T follicular helper cell (primary cell): ENCODE data around the gene ZNF524.

Experiments used
- DNase-seq: peaks from one replicate; pipeline ENCODE4 v3.0.0-alpha.2; 2020; ENCODE audit warnings: low read depth

Gene ZNF524

DNA sequence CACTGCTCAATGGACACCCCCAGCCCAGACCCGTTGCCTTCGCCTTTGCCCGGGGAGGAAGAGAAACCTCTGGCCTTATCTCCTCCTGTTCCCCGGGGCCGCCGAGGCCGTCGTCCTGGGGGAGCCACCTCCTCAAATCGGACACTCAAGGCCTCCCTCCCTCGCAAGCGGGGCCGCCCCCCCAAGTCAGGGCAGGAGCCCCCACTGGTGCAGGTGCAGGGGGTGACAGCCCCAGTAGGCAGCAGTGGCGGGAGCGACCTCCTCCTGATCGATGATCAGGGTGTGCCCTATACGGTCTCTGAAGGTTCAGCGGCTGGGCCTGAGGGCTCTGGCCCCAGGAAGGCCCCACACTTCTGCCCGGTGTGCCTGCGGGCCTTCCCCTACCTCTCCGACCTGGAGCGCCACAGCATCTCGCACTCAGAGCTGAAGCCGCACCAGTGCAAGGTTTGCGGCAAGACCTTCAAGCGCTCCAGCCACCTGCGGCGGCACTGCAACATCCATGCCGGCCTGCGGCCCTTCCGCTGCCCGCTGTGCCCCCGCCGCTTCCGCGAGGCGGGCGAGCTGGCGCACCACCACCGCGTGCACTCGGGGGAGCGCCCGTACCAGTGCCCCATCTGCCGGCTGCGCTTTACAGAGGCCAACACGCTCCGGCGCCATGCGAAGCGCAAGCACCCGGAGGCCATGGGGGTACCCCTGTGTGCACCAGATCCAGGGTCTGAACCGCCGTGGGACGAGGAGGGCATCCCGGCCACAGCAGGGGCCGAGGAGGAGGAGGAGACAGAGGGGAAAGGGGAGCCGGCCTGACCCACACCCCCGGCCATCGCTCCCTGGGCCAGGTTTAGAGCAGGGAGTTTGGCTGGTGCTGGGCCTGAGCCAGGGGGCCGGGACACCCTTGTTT is 2.3 kb downstream of the ZNF524 start:
- DNase-seq, result no peak

DNA sequence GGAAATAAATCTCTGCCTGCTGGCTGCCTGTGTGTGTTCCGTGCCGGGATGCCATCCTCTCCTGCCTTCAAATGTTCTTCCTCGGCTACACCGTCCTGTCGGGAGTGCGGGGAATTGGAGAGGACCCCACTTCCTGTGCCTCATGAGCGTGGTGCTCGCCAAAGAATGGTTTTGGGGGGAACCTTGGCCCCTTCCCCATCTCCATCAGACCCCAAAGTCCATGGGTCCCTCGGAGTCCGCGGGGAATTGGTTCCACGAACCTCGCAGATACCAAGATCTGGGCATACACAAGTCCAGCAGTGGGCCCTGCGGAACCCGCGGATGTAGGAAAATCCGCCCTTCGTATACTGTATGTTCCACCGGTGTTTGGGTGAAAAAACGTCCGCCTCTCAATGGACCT is 3.0 kb downstream of the ZNF524 start:
- no peak for DNase-seq

DNA sequence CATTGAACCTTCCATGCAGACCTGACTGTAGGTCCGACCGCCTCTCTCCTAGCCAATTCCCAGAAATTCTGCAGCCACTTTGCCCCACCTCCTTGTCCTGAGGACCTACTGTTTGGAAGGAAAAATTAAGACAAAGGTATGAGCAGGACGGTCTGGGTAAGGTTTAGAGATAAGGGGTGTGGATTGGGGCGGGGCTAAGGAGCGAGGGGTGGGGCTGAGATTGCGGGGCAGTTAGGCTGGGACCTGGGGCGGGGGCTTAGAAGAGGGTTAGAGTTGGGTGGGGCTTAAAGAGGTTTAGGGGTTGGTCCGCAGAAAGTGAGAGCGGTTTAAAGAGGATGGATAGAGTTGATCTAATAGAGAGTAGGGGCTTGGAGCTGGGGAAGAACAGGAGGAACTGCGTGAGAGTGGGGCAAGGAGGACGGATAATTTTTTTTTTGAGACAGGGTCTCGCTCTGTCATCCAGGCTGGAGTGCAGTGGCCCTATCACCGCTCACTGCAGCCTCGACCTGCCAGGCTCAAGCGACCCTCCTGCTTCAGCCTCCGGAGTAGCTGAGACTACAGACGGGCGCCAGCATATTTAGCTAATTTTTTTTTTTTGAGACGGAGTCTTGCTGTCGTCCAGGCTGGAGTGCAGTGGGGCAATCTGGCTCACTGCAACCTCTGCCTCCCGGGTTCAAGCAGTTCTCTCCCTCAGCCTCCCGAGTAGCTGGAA is 3.6 kb downstream of the ZNF524 start:
- no peak for DNase-seq

DNA sequence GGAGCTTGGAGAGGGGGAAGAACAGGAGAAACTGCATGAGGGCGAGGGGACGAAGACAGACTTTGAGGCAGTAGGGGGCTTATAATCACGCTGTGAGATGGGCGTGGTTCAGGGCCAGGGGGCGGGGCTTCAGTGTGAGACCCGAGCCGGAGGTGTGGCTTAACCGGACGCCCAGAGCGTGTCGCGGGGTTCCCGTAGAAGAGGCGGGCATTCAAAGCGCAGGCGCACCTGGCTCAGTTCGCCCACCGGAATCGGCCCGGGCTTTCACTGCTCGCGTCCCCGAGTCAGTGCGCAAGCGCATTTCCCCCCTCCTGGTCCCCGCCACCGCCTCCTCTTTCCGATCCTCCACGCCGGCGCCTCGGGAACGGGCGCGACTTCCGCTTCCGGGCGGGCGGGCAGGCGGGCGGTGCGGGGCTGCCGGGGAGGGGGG is 5.1 kb downstream of the ZNF524 start:
- DNase-seq, result peak; percentile 96

DNA sequence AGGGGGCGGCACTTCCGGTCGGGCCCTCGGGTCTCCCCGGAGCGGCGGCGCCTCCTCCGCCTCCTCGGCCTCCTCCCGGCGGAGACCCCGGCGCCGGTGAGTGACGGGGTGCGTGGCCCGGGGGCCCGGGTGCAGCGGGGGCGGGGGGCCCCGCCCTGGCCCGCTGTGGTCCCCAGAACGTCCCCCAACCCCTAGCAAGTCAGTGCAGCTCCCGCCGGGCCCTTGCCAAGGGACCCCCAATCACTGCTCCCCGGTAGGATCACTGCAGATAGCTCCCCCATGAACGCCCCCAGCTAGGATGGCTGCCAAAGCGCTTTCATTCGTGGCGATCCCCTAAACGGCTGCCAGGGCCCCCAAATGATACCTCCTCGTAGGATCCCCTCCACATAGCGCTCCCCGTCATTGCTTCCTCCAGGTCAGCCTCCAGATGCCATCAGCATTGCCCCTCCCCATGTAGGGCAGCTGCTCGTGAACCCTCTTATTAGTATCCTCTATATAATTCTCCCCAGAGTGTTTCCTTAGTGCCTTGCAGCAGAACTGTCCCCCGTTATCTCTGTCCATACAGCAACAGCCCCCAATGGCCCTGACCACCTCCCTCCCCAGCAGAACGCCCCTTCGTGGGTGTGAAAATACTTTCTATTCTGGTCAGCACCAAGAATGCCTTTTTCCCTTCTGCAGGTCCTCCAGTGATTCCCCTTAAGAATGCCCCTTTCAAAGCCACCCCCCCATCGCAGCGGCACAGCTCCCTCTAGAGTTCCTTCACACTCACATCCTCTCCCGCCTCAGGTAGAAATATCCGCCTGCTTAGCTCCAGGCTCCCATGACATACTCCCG is 5.8 kb downstream of the ZNF524 start, which contains the start of gene ZNF865:
Gene ZNF865 (plus strand): TSS at position 11 of the 834 bp plus-strand sequence. CDS start 7,972 bp downstream, outside the sequence.
- peak; percentile 58 for DNase-seq

DNA sequence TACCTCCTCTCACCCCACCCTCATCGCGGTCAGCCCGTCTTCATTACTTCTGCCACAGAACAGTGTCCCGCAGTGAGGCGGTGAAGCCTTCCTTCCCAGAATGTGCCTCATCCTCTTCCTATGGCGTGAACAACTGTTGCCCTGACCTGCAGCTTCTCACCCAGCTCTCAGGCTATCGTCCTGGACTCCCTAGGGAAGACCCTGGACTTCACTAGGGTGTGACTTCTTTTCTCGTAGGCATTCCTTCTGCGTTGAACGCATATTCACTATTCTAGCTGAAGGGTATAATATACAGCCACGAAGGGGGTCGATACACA is 6.3 kb downstream of the ZNF524 start:
- no peak for DNase-seq

DNA sequence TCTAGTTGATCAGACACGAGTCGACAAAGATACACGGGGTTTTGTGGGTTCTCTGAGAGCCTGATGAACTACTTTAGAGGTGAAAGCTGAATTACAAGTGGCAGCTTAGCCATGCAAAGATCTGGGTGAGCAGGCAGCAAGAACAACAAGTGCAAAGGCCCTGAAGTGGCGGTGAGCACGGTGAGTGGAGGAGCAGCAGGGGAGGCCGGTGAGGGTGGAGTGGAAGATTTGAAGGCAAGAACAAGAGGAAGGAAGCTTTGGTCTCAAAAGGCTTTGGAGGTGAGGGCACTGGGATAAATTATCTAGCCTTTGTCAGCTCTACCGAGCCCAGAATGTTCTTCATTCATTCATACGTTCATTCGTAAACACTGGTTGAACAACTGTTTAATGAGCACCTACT is 6.7 kb downstream of the ZNF524 start:
- no peak for DNase-seq

DNA sequence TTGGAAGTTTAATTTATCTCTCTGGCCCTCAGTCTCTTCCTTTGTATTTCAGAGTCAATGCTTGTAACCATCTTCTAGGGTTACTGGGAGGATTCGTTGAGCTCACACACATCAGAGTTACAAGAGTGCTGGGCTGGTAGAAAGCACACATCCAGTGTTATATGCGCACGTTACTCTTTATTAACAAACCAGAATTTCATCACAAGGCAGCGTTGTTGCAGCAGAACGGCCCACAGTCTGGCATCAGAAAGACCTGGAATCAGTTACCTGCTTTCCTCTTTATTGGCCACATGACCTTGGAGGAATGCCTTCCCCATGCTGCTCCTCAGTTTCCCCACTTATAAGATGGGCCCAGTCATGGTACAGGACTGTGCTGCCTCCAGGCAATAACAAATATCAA is 9.2 kb downstream of the ZNF524 start:
- no peak for DNase-seq

DNA sequence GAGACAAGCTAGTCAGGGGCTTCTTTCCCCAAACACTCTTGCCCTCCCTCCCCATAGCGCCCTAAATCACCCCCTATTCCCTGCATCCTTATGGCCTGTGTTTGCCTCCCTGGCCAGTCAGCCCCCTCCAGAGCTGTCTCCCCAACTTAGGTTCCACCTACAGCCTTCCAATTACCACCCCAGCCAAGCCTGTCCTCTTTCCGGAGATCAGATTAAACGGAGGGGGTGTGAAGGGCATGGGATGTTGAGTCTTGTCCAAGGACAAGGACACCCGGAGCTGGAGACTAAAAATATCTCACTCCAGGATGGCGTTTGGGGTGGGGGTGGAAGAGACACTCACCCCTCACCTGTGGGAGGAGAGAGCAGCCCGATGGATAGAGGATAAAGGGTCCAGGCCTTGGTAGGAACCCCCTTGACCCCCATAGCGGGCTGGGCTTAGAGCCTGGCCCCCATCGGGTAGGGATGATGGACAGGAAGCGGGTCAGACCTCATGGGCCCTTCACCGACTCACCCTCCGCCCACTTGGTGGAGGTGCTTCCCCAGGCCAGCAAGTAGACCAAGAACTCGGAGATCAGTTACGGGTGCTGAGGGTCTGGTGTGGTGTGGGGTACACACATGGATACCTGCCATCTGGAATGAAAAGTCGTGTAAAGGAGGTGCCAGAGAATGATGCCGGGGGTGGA is 11.4 kb downstream of the ZNF524 start:
- no peak for DNase-seq

DNA sequence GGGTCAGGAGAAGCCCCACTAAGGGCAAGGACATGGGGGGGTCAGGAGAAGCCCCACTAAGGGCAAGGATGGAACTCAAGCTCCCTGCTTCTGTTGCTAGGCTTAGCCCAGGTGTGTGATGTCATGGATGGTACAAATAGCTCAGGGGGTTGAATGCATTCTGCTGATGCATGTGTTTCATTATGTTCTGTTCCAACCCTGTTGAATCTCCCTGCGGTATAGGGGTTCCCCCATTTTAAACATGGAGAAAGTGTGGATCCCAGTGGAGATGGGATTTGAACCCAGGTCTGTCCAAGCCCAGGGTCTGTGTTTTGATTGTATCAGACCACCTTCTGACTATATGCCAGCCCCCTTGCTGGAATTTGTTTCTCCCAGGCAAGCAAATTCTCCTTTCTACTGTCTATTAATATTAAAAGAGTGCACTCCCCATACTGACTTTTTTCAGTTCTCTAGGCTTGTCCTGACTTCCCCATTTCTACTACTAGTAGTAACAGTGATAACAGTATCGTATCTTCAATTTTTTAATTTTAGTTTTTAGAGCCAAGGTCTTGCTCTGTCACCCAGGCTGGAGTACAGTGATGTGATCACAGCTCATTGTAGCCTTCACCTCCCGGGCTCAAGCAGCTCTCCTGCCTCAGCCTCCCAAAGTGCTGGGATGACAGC is 12.0 kb downstream of the ZNF524 start:
- DNase-seq, result no peak

DNA sequence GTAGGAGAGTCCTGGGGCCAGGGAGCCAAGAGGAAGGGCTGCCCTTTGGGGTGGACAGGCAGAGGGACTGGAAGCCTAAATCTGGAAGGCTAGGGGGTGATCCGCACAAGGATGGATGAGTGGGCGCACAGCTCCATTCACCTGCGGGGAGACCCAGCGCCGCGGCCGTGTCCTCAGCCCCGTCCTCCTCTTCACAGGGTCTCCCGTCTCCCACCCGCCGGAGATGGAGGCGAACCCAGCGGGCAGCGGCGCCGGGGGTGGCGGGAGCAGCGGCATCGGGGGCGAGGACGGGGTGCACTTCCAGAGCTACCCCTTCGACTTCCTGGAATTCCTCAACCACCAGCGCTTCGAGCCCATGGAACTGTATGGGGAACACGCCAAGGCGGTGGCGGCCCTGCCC is 13.3 kb downstream of the ZNF524 start:
- no peak for DNase-seq

DNA sequence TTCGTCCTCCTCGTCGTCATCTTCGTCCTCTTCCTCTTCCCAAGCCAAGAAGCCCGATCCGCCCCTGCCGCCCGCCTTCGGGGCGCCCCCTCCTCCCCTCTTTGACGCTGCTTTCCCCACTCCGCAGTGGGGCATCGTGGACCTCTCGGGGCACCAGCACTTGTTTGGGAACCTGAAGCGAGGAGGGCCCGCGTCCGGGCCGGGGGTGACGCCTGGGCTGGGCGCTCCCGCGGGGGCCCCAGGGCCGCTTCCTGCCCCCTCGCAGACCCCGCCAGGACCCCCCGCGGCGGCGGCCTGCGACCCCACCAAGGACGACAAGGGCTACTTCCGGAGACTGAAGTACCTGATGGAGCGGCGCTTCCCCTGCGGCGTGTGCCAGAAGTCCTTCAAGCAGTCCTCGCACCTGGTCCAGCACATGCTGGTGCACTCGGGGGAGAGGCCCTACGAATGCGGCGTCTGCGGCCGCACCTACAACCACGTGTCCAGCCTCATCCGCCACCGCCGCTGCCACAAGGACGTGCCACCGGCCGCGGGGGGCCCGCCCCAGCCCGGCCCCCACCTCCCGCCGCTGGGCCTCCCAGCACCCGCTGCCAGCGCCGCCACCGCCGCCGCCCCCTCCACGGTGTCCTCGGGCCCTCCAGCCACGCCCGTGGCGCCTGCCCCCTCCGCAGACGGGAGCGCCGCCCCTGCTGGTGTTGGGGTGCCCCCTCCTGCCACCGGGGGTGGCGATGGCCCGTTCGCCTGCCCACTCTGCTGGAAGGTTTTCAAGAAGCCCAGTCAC is 14.0 kb downstream of the ZNF524 start:
- DNase-seq, result no peak

DNA sequence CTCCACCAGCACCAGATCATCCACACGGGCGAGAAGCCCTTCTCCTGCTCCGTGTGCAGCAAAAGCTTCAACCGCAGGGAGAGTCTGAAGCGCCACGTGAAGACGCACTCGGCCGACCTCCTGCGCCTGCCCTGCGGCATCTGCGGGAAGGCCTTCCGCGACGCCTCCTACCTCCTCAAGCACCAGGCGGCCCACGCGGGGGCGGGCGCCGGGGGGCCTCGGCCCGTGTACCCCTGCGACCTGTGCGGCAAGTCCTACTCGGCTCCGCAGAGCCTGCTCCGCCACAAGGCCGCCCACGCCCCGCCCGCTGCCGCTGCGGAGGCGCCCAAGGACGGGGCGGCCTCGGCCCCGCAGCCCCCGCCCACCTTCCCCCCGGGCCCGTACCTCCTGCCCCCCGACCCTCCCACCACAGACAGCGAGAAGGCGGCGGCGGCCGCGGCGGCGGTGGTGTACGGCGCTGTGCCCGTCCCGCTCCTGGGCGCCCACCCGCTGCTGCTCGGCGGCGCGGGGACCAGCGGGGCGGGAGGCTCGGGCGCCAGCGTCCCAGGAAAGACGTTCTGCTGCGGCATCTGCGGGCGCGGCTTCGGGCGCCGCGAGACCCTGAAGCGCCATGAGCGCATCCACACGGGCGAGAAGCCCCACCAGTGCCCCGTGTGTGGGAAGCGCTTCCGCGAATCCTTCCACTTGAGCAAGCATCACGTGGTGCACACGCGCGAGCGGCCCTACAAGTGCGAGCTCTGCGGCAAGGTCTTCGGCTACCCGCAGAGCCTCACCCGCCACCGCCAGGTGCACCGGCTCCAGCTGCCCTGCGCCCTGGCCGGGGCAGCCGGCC is 14.8 kb downstream of the ZNF524 start:
- no peak for DNase-seq

DNA sequence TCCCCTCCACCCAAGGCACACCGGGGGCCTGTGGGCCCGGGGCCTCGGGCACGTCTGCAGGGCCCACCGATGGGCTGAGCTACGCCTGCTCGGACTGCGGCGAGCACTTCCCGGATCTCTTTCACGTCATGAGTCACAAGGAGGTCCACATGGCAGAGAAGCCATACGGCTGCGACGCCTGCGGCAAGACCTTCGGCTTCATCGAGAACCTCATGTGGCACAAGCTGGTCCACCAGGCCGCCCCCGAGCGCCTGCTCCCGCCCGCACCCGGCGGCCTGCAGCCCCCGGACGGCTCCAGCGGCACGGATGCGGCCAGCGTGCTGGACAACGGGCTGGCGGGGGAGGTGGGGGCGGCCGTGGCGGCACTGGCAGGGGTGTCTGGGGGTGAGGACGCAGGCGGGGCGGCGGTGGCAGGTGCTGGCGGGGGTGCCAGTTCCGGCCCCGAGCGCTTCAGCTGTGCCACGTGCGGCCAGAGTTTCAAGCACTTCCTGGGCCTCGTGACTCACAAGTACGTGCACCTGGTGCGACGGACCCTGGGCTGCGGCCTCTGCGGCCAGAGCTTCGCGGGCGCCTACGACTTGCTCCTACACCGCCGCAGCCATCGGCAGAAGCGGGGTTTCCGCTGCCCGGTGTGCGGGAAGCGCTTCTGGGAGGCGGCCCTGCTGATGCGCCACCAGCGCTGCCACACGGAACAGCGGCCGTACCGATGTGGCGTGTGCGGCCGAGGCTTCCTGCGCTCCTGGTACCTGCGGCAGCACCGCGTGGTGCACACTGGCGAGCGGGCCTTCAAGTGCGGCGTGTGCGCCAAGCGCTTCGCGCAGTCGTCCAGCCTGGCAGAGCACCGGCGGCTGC is 15.7 kb downstream of the ZNF524 start:
- DNase-seq, result no peak

DNA sequence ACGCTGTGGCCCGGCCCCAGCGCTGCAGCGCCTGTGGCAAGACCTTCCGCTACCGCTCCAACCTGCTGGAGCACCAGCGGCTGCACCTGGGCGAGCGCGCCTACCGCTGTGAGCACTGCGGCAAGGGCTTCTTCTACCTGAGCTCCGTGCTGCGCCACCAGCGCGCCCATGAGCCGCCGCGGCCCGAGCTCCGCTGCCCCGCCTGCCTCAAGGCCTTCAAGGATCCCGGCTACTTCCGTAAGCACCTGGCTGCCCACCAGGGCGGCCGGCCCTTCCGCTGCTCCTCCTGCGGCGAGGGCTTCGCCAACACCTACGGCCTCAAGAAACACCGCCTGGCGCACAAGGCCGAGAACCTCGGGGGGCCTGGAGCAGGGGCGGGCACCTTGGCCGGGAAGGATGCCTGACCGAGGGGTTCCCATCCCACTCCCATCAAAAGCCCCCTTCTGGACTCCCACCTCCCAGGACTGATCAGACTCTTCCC is 16.3 kb downstream of the ZNF524 start:
- DNase-seq, result no peak

DNA sequence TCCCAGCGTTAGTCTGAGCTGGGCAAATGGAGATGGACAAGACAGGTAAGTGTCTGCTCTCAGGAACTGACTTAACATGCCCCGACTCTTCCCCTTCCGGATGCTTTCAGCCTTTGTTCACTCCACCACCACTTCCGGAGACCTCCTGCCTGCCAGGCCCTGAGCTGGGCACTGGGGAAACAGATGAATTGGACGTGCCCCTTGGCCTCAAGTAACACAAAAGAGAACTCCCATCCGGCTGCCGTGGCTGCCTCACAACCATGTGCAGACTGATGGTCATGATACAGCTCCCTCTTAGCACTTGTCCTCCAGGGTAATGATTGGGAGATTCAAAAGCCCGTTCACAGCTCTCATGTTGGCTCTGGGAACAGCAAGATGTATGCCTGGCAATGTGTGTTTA is 17.3 kb downstream of the ZNF524 start:
- DNase-seq, result no peak

DNA sequence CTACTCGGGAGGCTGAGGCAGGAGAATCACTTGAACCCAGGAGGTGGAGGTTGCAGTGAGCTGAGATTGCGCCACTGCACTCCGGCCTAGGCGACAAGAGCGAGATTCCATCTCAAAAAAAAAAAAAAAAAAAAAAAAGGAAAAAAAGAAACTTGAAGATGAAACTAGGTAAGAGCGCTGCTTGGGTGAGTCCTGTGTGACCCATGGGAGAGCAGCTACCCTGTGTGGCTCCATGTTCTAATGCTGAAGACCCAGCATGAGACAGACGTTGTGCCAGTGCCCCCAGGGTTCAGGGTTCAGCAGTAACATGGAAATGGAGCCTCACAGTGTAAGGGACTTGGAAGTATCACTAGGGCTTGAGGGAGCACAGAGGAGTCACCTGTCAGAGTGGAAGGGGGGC is 18.3 kb downstream of the ZNF524 start:
- DNase-seq, result no peak

DNA sequence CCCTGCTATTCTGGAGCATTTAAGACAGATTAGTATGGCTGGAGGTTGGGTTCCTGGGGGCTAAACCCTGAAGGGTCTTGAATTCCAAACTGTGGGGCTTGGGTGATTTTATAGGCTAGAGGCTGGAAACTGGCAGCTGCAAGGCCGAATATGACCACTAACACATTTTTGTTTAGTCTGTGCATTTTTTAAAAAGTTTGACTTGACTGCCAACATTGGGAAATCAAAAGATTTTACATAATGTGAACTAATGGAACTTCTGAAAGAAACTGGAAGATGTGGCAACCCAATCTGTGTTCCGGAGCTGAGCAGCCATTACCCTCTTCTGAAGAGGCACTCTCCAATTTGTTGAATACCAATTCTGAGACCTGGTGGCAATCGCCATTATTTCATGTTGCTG is 19.2 kb downstream of the ZNF524 start:
- no peak for DNase-seq
